T-helper 2 cell treated with Interferon-gamma antibody and Interleukin-4, amounts not matched to agents 100 ng/mL and 5 ng/mL, for 36 hours (primary cell): ENCODE measurements around the gene PANX2. TPM values are rescaled to one million over a fixed set of nuclear protein-coding genes. Genes with fewer than 3 reads are reported as not detected.

Experiments
- intact Hi-C: fragments of 100-400 bp; cut with micrococcal nuclease; formaldehyde crosslinking; loops from one replicate; pipeline ENCODE4 v1.15.1; 2023
- total RNA-seq: library from RNA; stranded (reverse); gene quantifications from 2 replicates; pipeline ENCODE4 v1.2.3, GENCODE V29; 2022

The PANX2 gene
- total RNA-seq, 1 donor from 2014 or later = 0.34 TPM

DNA sequence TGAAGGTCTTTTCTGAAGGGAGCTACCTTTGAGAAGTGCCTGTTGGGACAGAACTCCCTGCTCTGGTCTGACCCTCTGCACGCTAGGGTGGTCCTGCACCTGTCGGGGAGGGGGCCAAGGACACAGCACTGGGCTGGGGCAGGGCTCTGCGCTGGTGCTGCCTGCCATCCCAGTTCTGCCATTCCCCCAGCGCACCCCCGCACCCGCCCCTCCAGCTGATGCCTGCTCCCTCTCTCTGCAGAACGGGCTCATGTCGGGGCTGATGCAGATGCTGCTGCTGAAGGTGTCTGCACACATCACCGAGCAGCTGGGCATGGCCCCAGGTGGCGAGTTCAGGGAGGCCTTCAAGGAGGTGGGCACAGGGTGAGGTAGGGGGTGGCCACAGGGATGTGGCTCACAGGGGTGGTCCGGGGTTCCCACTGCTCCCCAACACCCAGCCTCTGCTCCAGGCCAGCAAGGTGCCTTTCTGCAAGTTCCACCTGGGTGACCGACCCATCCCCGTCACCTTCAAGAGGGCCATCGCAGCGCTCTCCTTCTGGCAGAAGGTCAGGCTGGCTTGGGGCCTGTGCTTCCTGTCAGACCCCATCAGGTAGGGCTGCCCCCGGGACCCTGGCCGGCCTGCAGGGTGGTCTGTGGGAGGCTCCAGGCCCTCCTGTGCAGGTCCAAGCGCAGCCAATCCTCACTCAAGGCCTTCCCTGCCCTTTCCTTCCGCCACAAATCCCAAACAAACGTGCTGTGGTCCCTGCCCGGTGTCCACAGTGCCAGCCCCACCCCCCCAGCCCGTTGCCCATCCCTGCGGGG, 26.7 kb downstream of the PANX2 start:
- intact Hi-C loops = no loop called here

GRCh38 chr22:50197856-50198623, 27.5 kb downstream of the PANX2 start:
- intact Hi-C loops = no loop called here

DNA sequence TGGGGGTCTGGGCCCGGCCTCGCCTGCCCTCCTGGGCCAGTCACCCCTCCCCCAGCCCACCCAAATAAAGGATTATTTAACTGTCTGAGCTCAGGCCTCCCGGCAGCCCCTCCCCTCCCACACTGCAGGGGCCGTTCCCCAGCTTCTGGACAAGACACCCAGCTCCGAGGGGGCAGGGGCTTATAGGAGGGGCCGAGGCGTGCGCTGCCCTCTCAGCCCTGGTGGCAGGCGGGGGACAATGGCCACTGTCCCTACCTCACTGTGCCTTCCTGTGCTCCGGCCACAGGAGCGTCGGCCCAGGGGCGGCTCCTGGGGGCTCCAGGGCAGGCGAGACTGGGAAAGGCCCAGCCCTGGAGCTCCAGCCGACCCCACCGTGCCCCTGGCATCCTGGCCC, 28.1 kb downstream of the PANX2 start:
- intact Hi-C loops = no loop called here

DNA sequence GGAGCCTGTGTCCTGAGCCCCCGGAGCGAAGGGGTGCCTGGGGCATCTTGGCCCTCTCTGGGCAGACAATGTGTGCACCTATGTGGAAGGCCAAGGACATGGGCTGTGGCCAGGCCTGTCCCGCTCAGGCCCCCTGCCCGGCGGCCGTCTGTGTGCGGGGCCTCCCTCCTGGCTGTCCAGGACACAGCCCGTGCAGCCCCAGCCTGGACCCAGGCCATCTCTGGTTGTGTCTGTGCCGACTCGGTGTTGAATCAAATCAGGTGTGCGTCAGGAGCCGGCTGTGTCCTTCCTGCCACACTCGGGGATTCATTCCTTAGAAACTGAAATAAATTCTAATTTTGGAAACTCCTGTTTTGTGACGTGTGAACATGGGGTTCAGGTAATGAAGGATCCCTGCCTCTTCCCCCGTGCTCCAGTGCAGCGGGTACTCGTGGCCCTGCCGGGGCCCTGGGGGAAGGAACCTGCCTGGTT, 28.8 kb downstream of the PANX2 start:
- intact Hi-C loops = no loop called here

- intact Hi-C loops = loop anchor here (1.0 to 2.0 kb wide), 3 partner anchors 9 to 429 kb away; partner anchors contain the start of genes ARSA and TRABD
Measured at GRCh38 chr22:50199829-50200460, 29.4 kb downstream of the PANX2 start.

GRCh38 chr22:50200461-50201190, 30.1 kb downstream of the PANX2 start, which contains the start of gene SELENOO:
SELENOO (plus strand) TSS chr22:50201011; CDS start chr22:50201037, 26 bp downstream.
- intact Hi-C loops = loop anchor here (1.0 to 2.0 kb wide), 3 partner anchors 9 to 428 kb away; partner anchors contain the start of genes ARSA and TRABD

- intact Hi-C loops = loop anchor here (2.0 kb wide), 2 partner anchors 17 to 427 kb away; partner anchors contain the start of genes ARSA and TRABD
Measured at GRCh38 chr22:50201191-50202129, 30.9 kb downstream of the PANX2 start.

DNA sequence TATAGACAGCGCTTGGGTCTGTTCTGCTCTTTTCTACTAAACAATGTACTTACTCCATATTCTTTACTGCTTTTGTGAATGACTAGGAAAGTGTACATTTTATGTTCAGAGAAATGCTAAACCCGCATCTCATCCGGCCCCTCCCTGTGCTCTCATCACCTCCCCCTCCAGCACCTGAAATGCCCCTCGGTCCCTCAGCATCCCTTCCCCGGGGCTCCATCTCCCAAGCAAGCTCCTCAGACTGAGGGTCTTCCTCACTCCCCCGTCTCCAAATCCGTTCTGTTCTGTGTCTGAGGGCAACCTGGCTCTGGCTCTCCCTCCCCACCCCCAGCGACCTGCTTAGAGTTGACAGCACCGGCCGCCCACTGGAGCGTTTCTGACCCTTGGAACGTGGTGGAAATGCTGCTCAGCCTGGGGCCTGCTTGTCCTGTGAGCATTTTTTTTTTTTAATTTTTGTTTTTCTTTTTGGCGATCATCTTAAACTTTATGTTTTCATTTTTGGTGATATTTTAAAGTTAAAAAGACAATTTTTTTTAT, 31.7 kb downstream of the PANX2 start:
- intact Hi-C loops = no loop called here

DNA sequence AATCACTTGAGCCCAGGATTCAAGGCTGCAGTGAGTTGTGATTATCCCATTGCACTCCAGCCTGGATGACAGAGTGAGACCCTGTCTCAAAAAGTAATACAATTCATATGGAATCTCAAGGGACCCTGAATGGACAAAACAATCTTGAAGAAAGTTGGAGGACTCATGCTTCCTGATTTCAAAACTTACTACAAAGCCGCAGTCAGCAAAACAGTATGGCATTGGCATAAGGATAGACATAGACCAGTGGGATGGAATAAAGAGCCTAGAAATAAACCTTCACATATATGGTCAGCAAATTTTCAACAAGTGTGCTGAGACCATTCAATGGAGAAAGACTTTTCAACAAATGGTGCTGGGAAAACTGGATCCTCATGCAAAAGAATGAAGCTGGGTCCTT, 32.8 kb downstream of the PANX2 start:
- intact Hi-C loops = no loop called here

DNA sequence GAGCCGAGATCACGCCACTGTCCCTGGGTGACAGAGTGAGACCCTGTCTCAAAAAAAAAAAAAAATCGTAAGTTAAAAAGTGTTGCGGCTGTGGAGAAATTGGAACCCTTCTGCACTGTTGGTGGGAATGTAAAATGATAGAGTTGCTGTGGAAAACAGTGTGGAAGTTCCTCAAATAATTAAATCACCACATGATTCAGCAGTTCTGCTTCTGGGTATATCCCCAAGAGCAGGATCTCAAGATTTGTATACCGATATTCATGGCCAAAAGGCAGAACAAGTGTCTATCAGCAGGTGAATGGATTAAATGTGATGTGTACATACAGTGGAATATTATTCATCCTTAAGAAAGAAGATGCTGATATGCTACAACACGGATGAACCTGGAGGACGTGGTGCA, 34.0 kb downstream of the PANX2 start:
- intact Hi-C loops = no loop called here

DNA sequence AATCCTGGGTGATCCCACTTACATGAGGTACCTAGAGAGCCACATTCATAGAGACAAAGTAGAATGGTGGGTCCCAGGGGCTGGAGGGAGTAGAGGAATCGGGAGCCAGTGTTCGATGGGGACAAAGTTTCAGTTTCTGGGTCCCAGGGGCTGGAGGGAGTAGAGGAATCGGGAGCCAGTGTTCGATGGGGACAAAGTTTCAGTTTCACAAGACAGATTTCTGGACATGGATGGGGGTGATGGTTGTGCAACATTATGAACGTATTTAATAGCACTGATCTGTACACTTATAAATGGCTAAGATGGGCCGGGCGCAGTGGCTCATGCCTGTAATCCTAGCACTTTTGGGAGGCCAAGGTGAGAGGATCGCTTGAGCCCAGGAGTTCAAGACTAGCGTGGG, 34.5 kb downstream of the PANX2 start:
- intact Hi-C loops = loop anchor here (5.0 kb wide), 1 partner anchor 438 kb away; no protein-coding TSS in a partner anchor

DNA sequence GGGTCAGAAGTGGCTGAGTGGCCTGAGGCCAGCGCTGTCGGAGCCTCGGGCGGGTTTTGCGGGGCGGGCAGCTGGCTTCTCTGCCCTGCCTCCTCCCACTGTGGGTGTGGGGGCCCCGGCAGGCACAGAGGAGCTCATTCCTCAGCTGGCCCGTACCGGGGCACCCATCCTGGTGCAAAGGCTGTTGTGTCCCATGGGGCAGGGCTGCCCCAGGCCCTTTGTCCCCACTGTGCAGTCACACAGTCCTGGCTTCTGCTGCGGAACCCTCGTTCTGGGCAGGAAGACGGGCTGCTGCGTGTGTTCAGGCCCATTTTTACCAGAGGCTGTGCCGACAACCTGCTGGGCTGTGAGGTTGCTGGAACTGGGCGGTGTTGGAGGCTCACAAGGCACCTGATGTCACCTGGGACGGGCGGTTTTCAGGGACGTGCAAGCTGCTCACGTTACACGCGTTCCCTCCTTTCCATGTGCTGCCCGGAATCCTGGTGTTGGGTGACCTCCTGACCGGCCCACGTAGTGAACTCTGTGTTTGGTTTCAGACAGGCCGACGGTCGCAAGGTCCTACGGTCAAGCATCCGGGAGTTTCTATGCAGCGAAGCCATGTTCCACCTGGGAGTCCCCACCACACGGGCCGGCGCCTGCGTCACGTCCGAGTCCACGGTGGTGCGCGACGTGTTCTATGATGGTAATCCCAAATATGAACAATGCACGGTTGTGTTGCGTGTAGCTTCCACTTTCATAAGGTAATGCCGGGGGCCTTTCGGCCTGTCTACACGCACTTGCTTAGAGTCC, 35.4 kb downstream of the PANX2 start:
- intact Hi-C loops = loop anchor here (5.0 kb wide), 1 partner anchor 439 kb away; no protein-coding TSS in a partner anchor

DNA sequence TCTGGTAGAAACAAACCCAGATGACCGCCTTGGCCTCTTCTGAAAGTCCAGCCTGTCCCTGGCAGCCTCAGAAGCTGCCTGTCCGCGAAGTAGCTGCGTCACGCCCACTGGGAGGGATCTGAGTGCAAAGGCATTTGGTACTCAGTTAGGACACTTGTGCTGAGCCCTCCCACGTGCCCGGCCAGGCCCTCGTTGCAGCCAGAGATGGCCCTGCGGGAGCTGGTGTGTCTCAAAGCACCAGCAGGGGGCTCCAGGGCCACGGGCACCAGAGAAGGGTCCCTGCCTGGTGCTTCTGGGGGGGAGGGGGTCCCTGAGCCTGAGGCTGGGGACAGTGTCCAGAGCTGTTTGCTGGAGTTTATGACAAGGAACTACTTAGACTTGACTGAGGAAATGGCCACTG, 36.1 kb downstream of the PANX2 start:
- intact Hi-C loops = loop anchor here (5.0 kb wide), 1 partner anchor 439 kb away; no protein-coding TSS in a partner anchor

DNA sequence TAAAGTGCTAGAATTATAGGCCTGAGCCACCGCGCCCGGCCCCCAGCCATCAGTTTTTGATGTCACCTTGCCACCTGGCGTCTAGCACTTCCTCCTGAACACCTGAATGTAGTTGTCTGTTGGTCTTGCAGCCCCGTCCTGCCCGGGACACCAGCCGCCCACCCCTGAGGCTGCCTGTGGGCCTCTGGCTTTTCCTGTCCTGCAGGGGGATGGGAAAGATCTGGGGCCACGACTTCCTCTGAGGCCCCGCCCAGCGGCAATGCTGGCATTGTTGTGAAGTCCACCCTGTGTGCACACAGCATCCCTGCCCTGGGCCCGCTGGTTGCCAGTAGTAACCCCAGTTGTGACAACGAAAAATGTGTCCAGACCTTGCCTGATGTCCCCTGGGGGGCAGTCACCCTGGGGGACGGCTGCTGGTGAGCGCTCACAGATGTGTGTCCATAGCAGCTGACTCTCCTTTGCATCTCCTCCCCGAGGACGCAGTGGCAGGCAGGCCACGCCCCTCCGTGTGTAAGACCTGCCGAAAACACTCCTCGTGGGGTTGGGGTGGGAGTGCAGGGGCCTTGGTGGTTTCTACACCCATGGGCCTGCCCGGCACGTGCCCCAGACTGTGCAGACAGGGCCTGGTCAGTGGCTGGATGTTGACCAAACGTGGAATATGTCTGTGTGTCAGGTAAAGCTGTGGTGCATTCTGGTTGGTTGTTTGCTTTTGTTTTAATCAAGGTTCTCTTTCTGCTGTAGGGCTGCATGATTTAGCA, 37.0 kb downstream of the PANX2 start:
- intact Hi-C loops = loop anchor here (5.0 kb wide), 1 partner anchor 440 kb away; no protein-coding TSS in a partner anchor

DNA sequence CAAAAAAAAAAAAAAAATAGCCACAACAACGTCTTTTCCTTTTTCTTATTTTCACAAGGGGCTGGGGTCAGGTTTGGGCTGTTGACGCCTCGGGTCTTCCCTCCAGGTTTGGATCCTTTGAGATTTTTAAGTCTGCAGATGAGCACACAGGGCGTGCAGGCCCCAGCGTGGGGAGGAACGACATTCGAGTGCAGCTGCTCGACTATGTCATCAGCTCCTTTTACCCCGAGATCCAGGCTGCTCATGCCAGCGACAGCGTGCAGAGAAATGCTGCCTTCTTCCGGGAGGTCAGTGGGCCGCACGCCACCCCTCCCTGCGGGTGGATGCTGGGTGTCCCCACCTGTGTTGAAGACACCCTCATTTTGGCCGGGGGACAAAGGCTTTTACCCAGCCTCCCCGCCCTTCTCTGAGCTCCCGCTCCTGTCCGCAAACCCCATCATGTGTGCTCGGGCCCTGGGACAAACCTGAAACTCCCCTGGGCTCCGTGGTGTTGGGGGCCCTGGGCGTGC, 38.0 kb downstream of the PANX2 start:
- intact Hi-C loops = loop anchor here (5.0 kb wide), 1 partner anchor 441 kb away; no protein-coding TSS in a partner anchor

DNA sequence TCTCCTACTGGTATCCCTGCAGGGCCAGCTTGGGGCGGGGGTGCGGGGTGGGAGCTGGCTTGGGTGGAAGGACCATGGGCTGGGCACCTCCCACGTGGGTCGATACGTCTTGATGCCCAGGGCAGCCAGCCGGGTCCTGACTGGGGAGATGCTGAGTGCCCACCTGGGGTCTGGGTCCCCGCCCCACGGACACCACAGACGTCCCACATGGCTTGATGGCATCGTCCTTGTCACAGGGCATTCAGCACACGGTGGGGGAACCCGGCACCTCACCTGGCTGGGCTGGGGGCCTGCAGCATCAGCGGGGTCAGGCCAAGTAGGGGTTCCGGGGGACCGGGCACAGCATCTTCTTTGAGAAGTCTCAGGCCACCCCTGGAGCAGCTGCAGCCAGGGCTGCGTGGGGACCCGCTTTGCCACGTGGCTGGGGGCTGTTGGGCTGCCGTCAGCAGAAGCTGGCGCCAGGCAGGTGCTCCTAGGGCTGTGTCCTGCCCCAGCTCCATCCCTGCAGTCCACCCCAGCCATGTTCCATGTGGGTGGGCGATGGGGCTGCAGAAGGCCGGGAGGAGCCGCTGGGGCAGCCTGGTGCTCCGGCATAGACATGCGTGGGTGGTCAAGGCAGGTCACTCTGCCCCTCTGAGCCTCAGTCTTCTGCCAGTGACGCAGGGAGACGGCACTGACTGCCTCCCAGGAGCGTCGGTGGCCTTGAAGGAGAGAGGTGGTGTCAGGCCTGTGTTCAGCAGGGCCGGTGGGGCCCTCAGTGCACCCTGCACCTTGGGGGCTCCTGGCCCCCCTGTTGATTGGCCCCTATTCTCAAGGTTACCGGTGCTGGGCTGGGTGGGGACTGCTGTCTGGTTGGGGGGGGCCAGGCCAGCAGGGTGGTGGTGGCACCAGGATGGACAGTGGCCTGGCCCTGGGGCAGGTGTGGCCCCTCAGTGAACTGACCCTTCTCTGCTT, 38.7 kb downstream of the PANX2 start:
- intact Hi-C loops = loop anchor here (5.0 kb wide), 1 partner anchor 442 kb away; no protein-coding TSS in a partner anchor
